HUES6 (cell line): ENCODE data around the gene AKAP14.

Source experiments
- H3K27ac ChIP-seq: 2 replicates; pipeline ENCODE4 v1.7.0; 2013; ENCODE audit warnings: low read depth, mild to moderate bottlenecking, low read length, inconsistent platforms
- H3K27me3 ChIP-seq: 2 replicates; pipeline ENCODE4 v1.6.1; 2013; ENCODE audit warnings: low read length; ENCODE audit not compliant: control insufficient read depth, insufficient read depth
- H3K36me3 ChIP-seq: 2 replicates; pipeline ENCODE4 v1.6.1; 2013; ENCODE audit warnings: low read length; ENCODE audit not compliant: control insufficient read depth, insufficient read depth
- H3K4me1 ChIP-seq: 2 replicates; pipeline ENCODE4 v1.6.1; 2013; ENCODE audit warnings: low read length; ENCODE audit not compliant: control insufficient read depth, insufficient read depth
- H3K4me3 ChIP-seq: 2 replicates; pipeline ENCODE4 v1.5.1; 2013; ENCODE audit warnings: low read depth, low read length
- H3K9ac ChIP-seq: one replicate; pipeline ENCODE4 v1.6.1; 2013; ENCODE audit warnings: mild to moderate bottlenecking, low read length
- H3K9me3 ChIP-seq: 2 replicates; pipeline ENCODE4 v1.6.1; 2013; ENCODE audit warnings: low read depth, low read length; ENCODE audit not compliant: control insufficient read depth, insufficient read depth

AKAP14 gene

DNA sequence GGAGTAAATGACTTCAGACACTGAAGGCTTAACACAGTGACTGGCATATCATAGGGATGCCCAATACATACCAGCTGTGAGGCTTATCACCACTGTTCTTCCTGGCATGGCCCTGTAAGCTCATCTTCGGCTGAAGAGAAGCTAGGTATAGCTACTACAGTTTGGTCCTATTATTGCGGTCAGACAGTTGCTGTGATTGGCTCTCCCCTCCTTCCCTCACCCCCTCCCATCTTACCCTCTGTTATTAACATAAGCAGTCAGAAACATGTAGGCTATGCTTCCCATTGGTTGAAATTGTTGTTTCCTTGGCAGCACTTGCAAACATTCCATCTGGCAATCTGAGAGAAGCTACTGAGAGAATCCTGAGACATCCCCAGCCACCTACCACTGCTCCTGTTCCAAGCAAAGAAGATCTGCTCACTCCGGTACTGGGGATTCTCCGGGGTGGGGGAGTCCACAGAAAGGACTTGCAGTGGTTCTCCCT is at the start of gene AKAP14:
Gene AKAP14, plus strand, starts transcription at position 51 of the 484 bp plus-strand sequence. CDS start 7,331 bp downstream, outside the sequence.
- Histone ChIP-seq H3K4me1 (peaks cover 10% of the 10 kb centered on the region; the same call in 1 of the 2 replicates), H3K4me3 (no peak within 1 kb of the TSS), H3K27me3 (no peaks in the 10 kb centered on the region), H3K9me3 (peaks cover 2% of the 10 kb centered on the region; the same call in 1 of the 2 replicates), H3K36me3 (no peaks in the 10 kb centered on the region), H3K9ac (no peak within 1 kb of the TSS), H3K27ac (no peak within 1 kb of the TSS)

DNA sequence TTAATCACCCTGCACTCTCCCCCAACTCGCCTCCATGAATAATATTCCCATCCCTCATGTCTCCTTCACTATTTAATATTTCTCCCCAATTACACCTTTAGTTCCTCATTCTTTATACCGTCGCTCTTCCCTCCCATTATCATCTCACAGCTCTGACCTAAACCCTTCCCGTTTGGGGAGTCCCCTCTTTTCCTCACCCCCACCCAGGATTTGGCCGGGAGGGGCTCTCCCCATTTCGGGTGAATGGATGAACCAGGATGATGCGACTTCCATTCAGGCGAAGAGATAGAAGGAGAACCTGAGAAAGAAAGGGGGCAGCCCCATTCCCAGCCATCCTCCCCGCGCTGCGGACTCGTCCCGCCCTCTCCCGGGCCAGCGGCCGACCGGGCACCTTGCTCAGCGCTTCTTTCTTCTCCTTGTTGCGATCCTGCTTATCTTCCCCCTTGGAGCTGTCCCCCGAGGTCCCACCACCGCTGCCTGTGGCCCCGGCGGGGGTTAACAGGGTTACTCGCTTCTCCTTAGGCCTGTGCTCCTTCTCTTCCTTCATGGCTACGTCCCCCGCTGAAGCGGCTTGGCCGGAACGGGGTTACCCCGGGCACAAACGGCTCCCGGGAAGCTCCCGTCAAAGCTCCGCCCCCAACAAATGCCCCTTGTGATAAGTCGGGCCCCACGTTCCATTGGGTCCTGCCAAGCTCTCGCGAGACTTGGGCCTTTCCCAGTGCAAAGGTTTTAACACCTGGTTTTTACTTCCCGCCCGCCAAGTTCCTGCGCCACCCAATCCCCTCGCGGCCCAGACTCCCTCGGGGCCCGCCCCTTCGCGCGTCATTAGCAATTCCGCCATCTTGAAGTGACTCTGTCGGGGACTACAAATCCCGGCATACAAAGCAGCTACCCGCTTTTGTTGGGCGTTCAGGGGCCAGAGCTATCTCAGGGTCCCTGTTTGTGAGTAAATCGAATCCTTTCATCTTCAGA is 43.0 kb upstream of the AKAP14 start, which contains the start of gene UPF3B:
Gene UPF3B, minus strand, starts transcription at position 582 of the 972 bp plus-strand sequence. Its CDS starts 35 bp downstream, at position 547.
- peaks cover 33% of the 10 kb centered on the region for H3K36me3 ChIP-seq
- H3K4me1 ChIP-seq, result no peaks in the 10 kb centered on the region
- peak within 1 kb of the TSS; percentile 93 for H3K9ac ChIP-seq
- peak within 1 kb of the TSS; percentile 82 for H3K4me3 ChIP-seq
- no peaks in the 10 kb centered on the region for H3K27me3 ChIP-seq
- H3K9me3 ChIP-seq, result peaks cover 4% of the 10 kb centered on the region; the same call in 1 of the 2 replicates
- H3K27ac ChIP-seq, result peak within 1 kb of the TSS; percentile 87

DNA sequence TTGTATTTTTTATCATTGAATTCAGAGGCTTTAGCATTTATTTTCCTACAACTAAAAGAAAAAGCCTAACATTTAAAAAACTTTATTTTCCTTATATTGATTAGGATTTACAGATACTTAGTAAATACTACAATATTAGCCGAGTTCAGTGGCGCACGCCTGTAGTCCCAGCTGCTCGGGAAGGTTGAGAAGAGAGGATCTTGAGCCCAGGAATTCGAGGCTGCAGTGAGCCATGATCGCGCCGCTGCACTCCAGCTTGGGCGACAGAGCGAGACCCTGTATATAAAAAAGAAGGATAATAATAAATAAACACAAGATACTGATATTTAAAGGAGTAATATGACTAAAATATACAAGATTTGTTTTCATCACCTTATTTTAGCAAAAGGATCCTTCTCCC is 42.2 kb upstream of the AKAP14 start:
- Histone ChIP-seq H3K4me1 (no peaks in the 10 kb centered on the region), H3K4me3 (peak overlapping the region; percentile 64), H3K36me3 (peaks cover 27% of the 10 kb centered on the region), H3K27me3 (no peaks in the 10 kb centered on the region), H3K27ac (peak overlapping the region; percentile 54; the same call in 1 of the 2 replicates), H3K9ac (peak overlapping the region; percentile 47), H3K9me3 (peaks cover 6% of the 10 kb centered on the region; the same call in 1 of the 2 replicates)

DNA sequence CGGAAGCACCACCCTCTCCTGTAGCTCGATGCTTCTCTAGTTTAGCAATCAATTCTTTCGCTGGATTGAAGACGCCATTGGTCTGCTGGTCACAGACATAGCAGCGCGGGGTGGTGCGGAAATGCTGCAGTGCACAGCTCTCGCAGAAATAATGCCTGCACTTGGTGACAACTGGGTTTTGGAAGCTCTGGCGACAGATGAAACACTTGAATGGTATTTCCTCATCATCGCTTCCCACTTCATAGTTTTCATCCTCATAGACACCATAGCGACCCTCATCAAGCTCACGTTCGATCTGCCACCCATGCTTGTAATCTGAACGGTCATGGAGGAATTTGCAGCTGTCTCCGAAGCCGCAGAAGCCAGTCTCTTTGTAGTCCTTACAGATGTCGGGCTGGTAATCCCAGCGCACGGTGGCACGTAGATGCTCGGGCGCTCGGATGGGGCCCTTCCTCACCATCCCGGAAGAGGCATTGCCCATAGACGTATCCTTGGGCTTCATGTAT is 25.0 kb upstream of the AKAP14 start:
- peaks cover 3% of the 10 kb centered on the region; the same call in 1 of the 2 replicates for H3K9me3 ChIP-seq
- H3K4me3 ChIP-seq, result peak overlapping the region; percentile 69
- peaks cover 5% of the 10 kb centered on the region; the same call in 1 of the 2 replicates for H3K36me3 ChIP-seq
- peak overlapping the region; percentile 85 for H3K9ac ChIP-seq
- H3K27me3 ChIP-seq, result no peaks in the 10 kb centered on the region
- H3K27ac ChIP-seq, result no peak overlapping the region
- H3K4me1 ChIP-seq, result no peaks in the 10 kb centered on the region

DNA sequence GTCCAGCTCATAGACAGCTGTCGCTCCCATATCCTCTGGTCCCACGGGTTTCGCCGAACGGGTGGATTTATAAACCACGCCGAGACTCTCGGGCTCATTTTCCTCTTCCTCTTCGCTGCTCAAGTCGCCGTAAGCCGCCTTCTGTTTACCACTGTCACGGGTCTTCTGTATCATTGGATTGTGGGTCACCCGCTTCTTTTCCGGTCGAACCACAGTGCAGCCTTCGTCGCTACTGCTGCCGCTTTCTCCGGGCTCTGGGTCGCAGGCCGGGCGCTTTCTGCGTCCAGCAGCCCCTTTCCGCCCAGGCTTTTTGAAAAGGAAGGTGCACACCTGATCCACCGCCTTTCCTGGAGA is 24.5 kb upstream of the AKAP14 start:
- H3K9me3 ChIP-seq, result peaks cover 3% of the 10 kb centered on the region; the same call in 1 of the 2 replicates
- H3K27ac ChIP-seq, result no peak overlapping the region
- peak overlapping the region; percentile 69 for H3K4me3 ChIP-seq
- no peaks in the 10 kb centered on the region for H3K27me3 ChIP-seq
- H3K9ac ChIP-seq, result peak overlapping the region; percentile 85
- no peaks in the 10 kb centered on the region for H3K4me1 ChIP-seq
- H3K36me3 ChIP-seq, result peaks cover 8% of the 10 kb centered on the region; the same call in 1 of the 2 replicates

DNA sequence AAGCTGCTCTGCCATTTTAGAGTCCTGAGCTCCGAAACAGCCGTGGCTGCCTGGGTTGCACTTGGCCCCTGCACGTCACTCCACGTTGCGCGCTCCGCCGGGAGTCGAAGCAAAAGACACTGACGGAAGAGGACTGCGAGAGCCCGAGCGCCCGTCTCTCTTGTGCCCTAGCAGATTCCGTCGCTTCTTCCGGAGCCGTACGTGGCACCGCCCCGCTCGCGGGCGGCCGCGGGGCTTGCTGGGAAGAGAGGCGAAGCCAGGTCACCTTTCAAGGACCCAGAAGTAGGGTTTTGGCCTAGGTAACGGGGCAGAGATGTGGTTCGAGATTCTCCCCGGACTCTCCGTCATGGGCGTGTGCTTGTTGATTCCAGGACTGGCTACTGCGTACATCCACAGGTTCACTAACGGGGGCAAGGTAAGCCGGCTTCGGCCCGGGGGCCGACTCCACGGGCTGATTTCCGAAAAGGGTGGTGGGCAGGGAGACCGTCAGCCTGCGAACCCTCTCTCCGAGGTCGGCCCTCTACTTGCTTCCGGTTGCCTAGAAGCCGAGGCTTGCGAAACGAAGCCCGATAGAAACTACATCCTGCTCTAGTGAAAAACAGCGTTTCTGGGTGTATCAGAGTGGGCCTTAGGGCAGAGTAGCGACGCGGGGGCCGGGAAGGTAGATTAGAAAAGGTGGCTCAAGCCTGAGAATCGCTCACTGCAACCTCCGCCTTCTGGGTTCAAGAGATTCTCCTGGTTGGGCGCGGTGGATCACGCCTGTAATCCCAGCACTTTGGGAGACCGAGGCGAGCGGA is 23.9 kb upstream of the AKAP14 start, which contains the start of the genes NDUFA1 and RNF113A:
Gene NDUFA1, plus strand, starts transcription at position 234 of the 797 bp plus-strand sequence. Its CDS starts 80 bp downstream, at position 314.
Gene RNF113A, minus strand, starts transcription at position 135 of the 797 bp plus-strand sequence. Its CDS starts 120 bp downstream, at position 15.
- Histone ChIP-seq H3K4me3 (peak within 1 kb of the TSS; percentile 69), H3K36me3 (peaks cover 13% of the 10 kb centered on the region), H3K27ac (peak within 1 kb of the TSS; percentile 64; the same call in 1 of the 2 replicates), H3K27me3 (no peaks in the 10 kb centered on the region), H3K4me1 (no peaks in the 10 kb centered on the region), H3K9ac (peak within 1 kb of the TSS; percentile 85), H3K9me3 (peaks cover 3% of the 10 kb centered on the region; the same call in 1 of the 2 replicates)

DNA sequence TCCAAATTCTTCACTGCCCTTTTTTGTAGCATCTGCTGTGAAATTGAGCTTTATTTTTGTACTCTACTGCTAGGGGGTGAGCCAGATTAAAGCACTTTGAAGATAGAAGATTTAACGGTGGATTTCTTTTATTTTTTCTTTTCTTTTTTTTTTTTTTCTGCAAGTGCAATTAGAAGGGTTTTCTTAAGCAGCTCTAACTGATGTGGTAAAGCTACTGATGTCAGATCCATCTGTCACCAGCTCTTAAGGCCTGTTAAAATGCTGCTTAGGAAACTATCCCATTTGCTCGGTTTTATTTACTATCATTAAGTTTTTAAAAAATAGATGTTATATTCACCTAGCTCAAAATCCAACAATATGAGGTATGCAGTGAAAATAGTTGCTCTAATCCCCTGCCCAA is 17.0 kb upstream of the AKAP14 start:
- Histone ChIP-seq H3K9ac (no peak overlapping the region), H3K27me3 (no peaks in the 10 kb centered on the region), H3K27ac (no peak overlapping the region), H3K36me3 (peaks cover 17% of the 10 kb centered on the region), H3K4me1 (peaks cover 3% of the 10 kb centered on the region; the same call in 1 of the 2 replicates), H3K4me3 (no peak overlapping the region), H3K9me3 (no peaks in the 10 kb centered on the region; the same call in 1 of the 2 replicates)

DNA sequence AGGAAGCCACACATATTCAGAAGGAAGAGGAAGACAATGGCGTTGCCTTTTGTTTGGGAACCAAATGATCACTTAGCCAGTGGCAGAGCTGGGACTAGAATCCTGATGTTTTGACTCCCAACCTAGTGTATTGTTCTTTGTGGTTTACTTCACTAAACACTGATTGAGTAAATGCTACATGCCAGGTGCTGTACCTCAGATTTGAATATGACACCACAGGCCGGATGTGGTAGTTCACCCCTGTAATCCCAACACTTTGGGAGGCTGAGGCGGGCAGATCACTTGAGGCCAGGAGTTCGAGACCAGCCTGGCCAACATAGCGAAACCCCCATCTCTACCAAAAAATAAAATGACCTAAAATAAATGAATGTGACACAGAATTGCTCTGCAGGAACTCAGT is 15.6 kb upstream of the AKAP14 start:
- peaks cover 3% of the 10 kb centered on the region; the same call in 1 of the 2 replicates for H3K4me1 ChIP-seq
- H3K27ac ChIP-seq, result no peak overlapping the region

DNA sequence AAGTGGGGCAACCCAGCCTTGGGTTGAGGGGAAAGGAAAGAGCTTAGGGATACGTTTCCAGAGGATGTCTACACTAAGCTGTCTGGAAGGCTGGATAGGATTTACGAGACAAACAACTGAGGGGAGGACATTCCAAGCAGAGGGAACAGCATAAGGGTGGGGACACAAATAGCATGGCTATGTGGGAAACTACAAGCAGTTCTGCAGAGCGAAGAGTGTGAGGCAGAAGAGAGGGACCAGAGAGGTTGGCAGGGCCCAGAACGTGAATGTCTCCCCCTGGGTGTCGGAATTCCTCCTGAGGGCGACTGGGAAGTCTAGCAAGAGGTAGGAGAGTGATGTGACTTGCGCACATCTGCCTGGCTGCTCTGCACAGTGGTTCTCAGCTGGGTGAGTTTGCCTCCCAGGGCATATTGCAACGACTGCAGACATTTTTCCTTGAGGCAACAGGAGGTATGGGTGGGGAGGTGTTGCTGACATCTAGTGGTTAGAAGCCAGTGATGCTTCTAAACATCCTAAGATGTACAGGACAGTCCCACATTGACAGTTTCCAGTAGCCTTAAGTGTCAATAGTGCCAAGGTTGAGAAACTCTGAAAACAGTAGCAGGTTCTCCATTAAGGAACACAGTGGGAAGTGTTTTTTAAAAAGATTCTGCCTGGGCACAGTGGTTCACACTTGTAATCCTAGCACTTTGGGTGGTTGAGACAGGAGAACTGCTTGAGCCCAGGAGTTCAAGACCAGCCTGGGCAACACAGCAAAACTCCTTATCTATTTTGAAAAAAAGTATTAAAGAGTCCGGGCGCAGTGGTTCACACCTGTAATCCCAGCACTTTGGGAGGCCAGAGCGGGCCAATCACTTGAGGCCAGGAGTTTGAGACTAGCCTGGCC is 14.9 kb upstream of the AKAP14 start:
- Histone ChIP-seq H3K9me3 (no peaks in the 10 kb centered on the region; the same call in 1 of the 2 replicates), H3K4me3 (no peak overlapping the region), H3K9ac (peak overlapping the region; percentile 38), H3K27me3 (no peaks in the 10 kb centered on the region), H3K27ac (no peak overlapping the region), H3K36me3 (peaks cover 13% of the 10 kb centered on the region), H3K4me1 (peaks cover 3% of the 10 kb centered on the region; the same call in 1 of the 2 replicates)

More for the DNA sequence above, 15.6 kb upstream of the AKAP14 start:
- no peak overlapping the region for H3K9ac ChIP-seq
- no peak overlapping the region for H3K4me3 ChIP-seq
- H3K9me3 ChIP-seq, result no peaks in the 10 kb centered on the region; the same call in 1 of the 2 replicates
- H3K27me3 ChIP-seq, result no peaks in the 10 kb centered on the region
- H3K36me3 ChIP-seq, result peaks cover 13% of the 10 kb centered on the region
